Gastrocnemius medialis (tissue), 4 donors: ENCODE results near the gene RPS6KL1. TPM values are rescaled to one million over a fixed set of nuclear protein-coding genes. Genes with fewer than 3 reads are reported as not detected.
A peak's percentile ranks its signal among the peaks of the same experiment; 100 is the strongest.

Source experiments
- ATAC-seq, 2 donors: fragments of 150-250 bp; one replicate each; pipeline ENCODE4 v1.9.1; 2016
- DNase-seq, 2 donors: peaks; one replicate each; pipeline ENCODE4 v3.0.0-alpha.2; 2019
- H3K27ac ChIP-seq, 4 donors: fragments of 200-600 bp; sonication (generic); 1 replicate in 1 of 4; 2 replicates in 3 of 4; pipeline ENCODE4 v1.5.1; 2016 to 2018; ENCODE audit warnings: mild to moderate bottlenecking in 2 of 4, moderate library complexity in 1 of 4
- H3K27me3 ChIP-seq, 3 donors: fragments of 200-600 bp; sonication (generic) in 2 of 3; 1 replicate in 1 of 3; 2 replicates in 2 of 3; pipeline versions ENCODE4 v1.5.1 to v1.6.0; 2016 to 2019; ENCODE audit warnings: mild to moderate bottlenecking in 1 of 3, moderate library complexity in 1 of 3
- H3K36me3 ChIP-seq, 2 donors: fragments of 200-600 bp; sonication (generic) in 1 of 2; one replicate each; pipeline ENCODE4 v1.5.1; 2017 to 2018
- H3K4me1 ChIP-seq, 2 donors: fragments of 200-600 bp; sonication (generic) in 1 of 2; one replicate each; pipeline ENCODE4 v1.5.1; 2016 to 2017; ENCODE audit warnings: mild to moderate bottlenecking in 2 of 2
- H3K4me3 ChIP-seq, 4 donors: fragments of 200-600 bp; sonication (generic) in 3 of 4; 1 replicate in 1 of 4; 2 replicates in 3 of 4; pipeline ENCODE4 v1.5.1; 2016 to 2019; ENCODE audit warnings: mild to moderate bottlenecking in 2 of 4
- H3K9me3 ChIP-seq, 3 donors: fragments of 200-600 bp; sonication (generic) in 2 of 3; 1 replicate in 1 of 3; 2 replicates in 2 of 3; pipeline ENCODE4 v1.5.1; 2016 to 2019
- POLR2A ChIP-seq, 2 donors: fragments of 450-650 bp; IDR thresholded peaks; one replicate each; pipeline ENCODE4 v1.6.1; 2017; ENCODE audit warnings: antibody characterized with exemption in 2 of 2, mild to moderate bottlenecking in 2 of 2, moderate library complexity in 2 of 2
- in situ Hi-C, 4 donors: fragments of 200-750 bp; cut with MboI; loops; one replicate each; pipeline versions ENCODE4 v1.15.0 to v1.8.0; 2017; ENCODE audit warnings: low sequenced_read_pairs in 4 of 4
- intact Hi-C: fragments of 100-400 bp; cut with DNase I; formaldehyde crosslinking; loops from one replicate; pipeline ENCODE4 v1.15.1; 2023; ENCODE audit warnings: low total_unique reads
- total RNA-seq, 4 donors: library from RNA; depleted of rRNA; stranded (reverse); fragments of >200 nt; gene quantifications; one replicate each; pipeline versions ENCODE4 v1.1.0 to v1.2.3, GENCODE V29; 2016
- TF ChIP-seq, protein P1 (sequence below), 5 experiments: fragments of 450-650 bp in 3 of 5; fragments of 200-600 bp in 2 of 5; sonication (generic) in 2 of 5; IDR thresholded peaks in 4 of 5; conservative IDR thresholded peaks in 1 of 5; 1 replicate in 4 of 5; 2 replicates in 1 of 5; pipeline ENCODE4 v1.5.1; 2016 to 2019; ENCODE audit warnings: antibody characterized with exemption in 5 of 5, mild to moderate bottlenecking in 3 of 5, moderate library complexity in 3 of 5

Gene RPS6KL1
- total RNA-seq, 4 donors from 2014 or later: 11.7 to 34.4 (median 18.7) TPM

DNA sequence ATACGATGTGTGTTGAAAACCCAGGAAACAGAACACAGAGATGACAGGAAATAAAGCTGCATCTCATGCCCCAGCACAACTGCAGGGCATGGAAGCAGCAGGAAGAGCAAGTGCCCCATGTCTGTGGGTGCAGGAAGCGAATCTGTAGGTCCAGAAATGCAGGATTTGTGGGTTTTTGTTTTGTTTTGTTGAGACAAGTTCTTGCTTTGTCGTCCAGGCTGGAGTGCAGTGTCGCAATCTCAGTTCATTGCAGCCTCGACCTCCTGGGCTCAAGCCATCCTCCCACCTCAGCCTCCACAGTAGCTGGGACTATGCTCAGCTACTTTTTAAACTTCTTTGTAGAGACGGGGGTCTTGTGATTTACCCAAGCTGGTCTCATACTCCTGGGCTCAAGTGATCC is 6.2 kb upstream of the RPS6KL1 start:
- ATAC-seq (no peak), DNase-seq (no peak)
- H3K4me1 ChIP-seq: peaks cover 11 to 20% of the 10 kb centered on the region in 2 donors
- H3K27me3 ChIP-seq: no peaks in the 10 kb centered on the region
- TF ChIP-seq, protein P1, sequence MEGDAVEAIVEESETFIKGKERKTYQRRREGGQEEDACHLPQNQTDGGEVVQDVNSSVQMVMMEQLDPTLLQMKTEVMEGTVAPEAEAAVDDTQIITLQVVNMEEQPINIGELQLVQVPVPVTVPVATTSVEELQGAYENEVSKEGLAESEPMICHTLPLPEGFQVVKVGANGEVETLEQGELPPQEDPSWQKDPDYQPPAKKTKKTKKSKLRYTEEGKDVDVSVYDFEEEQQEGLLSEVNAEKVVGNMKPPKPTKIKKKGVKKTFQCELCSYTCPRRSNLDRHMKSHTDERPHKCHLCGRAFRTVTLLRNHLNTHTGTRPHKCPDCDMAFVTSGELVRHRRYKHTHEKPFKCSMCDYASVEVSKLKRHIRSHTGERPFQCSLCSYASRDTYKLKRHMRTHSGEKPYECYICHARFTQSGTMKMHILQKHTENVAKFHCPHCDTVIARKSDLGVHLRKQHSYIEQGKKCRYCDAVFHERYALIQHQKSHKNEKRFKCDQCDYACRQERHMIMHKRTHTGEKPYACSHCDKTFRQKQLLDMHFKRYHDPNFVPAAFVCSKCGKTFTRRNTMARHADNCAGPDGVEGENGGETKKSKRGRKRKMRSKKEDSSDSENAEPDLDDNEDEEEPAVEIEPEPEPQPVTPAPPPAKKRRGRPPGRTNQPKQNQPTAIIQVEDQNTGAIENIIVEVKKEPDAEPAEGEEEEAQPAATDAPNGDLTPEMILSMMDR (IDR thresholded peaks at IDR 0.05 in 4 of 5, conservative IDR thresholded peaks at IDR 0.05 in 1 of 5): no peak
- no peak for TF ChIP-seq POLR2A (IDR thresholded peaks at IDR 0.05)
- no peak overlapping the region for H3K4me3 ChIP-seq
- H3K36me3 ChIP-seq: no peaks in the 10 kb centered on the region
- H3K9me3 ChIP-seq: no peaks in the 10 kb centered on the region
- intact Hi-C loops: no loop called here
- in situ Hi-C loops: loop anchor here in 2 of 4 donors (25.0 kb wide), 1 partner anchor 158 kb away; no protein-coding TSS in a partner anchor
- no peak overlapping the region for H3K27ac ChIP-seq

DNA sequence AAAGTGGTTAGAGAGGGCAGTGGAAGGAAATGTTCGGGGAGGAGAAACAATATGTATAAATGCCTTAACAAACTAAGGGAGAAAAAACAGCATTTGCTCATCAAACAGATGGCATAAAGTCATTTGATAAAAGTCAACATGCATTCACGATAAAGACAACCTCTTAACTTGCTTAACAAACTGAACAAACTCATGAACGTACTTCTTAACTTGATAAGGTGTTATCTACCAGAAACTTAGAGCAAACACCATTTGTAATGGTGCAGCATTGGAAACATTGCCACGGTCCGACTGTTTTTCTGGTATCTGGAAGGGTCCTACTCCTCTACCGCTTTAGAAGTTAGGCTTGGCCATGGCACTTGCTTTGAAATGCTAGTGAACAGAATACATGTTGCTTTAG is 4.2 kb upstream of the RPS6KL1 start:
- in situ Hi-C loops: loop anchor here in 2 of 4 donors (25.0 kb wide), 1 partner anchor 160 kb away; no protein-coding TSS in a partner anchor

DNA sequence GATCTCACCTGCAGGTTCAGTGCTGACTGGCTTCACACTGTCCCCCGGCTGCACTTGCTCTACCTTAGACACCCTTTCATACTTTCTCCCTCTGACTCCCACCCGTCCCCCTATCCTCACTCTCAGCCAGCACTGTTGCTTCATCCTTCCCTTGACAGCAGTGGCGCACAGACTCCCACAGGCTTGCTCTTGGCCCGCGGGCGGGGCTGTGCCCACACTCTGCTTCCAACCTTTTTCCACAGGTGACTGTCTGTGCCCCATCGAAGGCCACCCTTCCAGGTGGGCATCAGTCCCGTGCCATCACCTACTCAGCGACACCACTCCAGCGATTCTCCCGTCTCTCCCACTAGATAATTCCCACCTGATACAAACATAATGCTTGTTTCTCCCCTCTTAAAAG is 1.0 kb upstream of the RPS6KL1 start:
- ATAC-seq: no peak
- intact Hi-C loops: no loop called here

More for the DNA sequence above, 4.2 kb upstream of the RPS6KL1 start:
- ATAC-seq (no peak), DNase-seq (no peak)
- Histone ChIP-seq H3K4me1 (peaks cover 2 to 11% of the 10 kb centered on the region in 2 donors), H3K27me3 (no peaks in the 10 kb centered on the region), H3K9me3 (no peaks in the 10 kb centered on the region), H3K27ac (no peak overlapping the region), H3K4me3 (no peak overlapping the region), H3K36me3 (no peaks in the 10 kb centered on the region)
- intact Hi-C loops: no loop called here
- TF ChIP-seq POLR2A (IDR thresholded peaks at IDR 0.05): no peak
- TF ChIP-seq, protein P1 (IDR thresholded peaks at IDR 0.05 in 4 of 5, conservative IDR thresholded peaks at IDR 0.05 in 1 of 5): no peak

DNA sequence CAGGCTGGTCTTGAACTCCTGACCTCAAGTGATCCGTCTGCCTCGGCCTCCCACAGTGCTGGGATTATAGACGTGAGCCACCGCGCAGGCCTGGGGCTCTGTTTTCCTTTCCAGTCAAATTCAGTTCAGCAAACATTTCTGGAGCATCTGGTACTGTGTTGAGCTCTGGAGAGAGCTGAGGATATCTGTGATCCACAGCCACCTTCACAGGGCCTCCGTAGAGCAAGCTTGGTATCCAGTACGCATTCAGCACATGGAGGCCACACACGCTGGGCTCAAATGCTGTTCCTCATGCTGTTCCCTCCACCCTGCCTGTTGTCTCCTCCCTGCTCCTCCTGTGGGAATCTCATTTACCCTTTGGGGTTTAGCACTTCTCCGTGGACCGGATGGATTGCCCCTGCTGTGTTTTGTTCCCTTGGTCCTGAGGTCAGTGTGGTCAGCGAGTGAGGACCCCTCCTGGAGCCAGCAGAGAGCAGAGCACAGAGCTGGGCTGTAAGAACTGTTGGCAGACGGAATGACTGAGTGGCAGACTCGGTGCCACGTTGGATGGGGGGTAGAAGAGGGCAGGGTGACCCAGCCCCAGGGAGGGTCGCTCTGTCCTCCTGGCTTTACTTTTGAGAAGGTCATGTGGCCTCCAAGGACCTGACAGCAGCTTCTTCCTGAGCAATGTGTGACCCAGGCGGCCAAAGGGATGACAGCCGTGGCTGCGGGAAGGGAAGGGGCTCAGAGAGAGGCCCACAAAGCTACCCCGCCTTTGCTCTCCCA is 891 bp downstream of the RPS6KL1 start:
- intact Hi-C loops: no loop called here
- H3K27me3 ChIP-seq: no peaks in the 10 kb centered on the region
- H3K36me3 ChIP-seq: no peaks in the 10 kb centered on the region
- H3K9me3 ChIP-seq: no peaks in the 10 kb centered on the region
- peak overlapping the region; percentile 83 to 89 (median 88) for H3K27ac ChIP-seq
- in situ Hi-C loops: no loop called here
- DNase-seq (no peak), ATAC-seq (no peak)
- H3K4me1 ChIP-seq: peaks cover 23 to 28% of the 10 kb centered on the region in 2 donors
- TF ChIP-seq, protein P1 (IDR thresholded peaks at IDR 0.05 in 4 of 5, conservative IDR thresholded peaks at IDR 0.05 in 1 of 5): no peak
- no peak for TF ChIP-seq POLR2A (IDR thresholded peaks at IDR 0.05)
- H3K4me3 ChIP-seq: peak overlapping the region; percentile 80 to 95 (median 89)

More for the DNA sequence above, 1.0 kb upstream of the RPS6KL1 start:
- Histone ChIP-seq H3K36me3 (no peaks in the 10 kb centered on the region), H3K9me3 (no peaks in the 10 kb centered on the region), H3K27me3 (no peaks in the 10 kb centered on the region), H3K4me1 (peaks cover 7 to 15% of the 10 kb centered on the region in 2 donors), H3K4me3 (no peak overlapping the region), H3K27ac (no peak overlapping the region)
- DNase-seq: no peak
- in situ Hi-C loops: no loop called here
- TF ChIP-seq, protein P1 (IDR thresholded peaks at IDR 0.05 in 4 of 5, conservative IDR thresholded peaks at IDR 0.05 in 1 of 5): no peak
- no peak for TF ChIP-seq POLR2A (IDR thresholded peaks at IDR 0.05)
